GM19328 (cell line): ENCODE data around the gene NMRK2.

Experiments
- ATAC-seq: cut with Tn5 transposase; IDR thresholded peaks from one replicate; pipeline ENCODE4 v1.9.1; 2021; ENCODE audit warnings: mild to moderate bottlenecking, moderate library complexity; ENCODE audit not compliant: unreplicated experiment

The NMRK2 gene

DNA sequence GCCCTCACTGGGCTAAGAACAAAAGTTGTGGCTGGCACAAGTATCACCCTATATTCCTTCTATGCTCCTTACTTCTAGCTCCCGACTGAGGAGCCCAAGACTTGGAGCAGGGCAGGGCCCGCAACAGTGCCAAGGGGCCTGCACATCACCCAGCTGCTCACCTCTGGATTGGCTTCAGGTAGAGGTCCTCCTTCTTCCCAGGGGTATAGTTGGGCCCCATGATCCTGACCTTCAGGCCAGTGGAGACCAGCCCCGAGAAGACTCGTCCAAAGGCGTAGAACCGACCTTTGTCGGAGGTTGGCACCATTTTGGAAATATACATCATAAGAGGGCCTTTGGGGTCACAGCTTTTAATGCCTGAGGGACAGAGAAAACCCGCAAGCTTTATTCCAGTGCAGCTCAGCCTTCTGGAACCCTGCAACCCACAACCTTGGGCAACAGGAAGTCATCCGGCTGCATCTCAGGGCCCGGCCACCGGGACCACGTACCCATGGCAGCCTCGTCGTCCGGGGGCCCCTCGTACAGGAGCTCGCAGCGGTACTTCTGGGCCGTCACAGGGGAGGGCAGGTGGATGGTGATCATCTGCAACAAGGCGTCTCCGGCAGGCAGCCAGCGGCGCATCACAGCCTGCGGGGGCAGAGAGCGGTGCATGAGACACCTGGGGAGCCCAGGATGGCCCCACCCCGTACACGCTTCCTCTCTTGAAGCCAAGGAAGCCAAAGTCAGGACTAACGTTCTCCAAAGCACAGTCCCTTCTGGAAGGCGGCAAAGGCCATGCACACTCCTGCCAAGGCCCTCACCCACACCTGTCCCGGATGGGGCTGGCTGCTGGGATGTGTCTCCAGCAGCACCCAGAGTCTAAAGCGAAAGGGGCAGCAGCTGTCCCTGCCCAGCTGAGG lies 47.7 kb downstream of the NMRK2 start:
- no peak for ATAC-seq

DNA sequence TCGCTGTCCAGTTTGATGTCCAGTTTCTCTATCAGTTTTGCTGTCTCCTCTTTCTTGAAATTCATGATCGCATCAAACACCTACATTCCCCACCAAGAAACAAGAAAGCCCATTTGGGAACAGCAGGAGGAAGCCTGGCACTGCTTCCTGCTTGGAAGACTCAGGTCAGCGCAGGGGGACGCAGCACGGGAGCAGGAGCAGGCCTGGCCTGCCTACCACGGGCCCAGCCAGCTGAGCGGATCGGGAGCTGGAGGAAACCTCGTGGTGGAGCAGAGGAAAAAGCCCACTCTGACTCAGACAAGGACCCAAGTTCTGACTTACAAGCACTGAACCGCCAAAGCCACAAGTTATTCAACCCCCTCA lies 48.5 kb downstream of the NMRK2 start:
- ATAC-seq: no peak

DNA sequence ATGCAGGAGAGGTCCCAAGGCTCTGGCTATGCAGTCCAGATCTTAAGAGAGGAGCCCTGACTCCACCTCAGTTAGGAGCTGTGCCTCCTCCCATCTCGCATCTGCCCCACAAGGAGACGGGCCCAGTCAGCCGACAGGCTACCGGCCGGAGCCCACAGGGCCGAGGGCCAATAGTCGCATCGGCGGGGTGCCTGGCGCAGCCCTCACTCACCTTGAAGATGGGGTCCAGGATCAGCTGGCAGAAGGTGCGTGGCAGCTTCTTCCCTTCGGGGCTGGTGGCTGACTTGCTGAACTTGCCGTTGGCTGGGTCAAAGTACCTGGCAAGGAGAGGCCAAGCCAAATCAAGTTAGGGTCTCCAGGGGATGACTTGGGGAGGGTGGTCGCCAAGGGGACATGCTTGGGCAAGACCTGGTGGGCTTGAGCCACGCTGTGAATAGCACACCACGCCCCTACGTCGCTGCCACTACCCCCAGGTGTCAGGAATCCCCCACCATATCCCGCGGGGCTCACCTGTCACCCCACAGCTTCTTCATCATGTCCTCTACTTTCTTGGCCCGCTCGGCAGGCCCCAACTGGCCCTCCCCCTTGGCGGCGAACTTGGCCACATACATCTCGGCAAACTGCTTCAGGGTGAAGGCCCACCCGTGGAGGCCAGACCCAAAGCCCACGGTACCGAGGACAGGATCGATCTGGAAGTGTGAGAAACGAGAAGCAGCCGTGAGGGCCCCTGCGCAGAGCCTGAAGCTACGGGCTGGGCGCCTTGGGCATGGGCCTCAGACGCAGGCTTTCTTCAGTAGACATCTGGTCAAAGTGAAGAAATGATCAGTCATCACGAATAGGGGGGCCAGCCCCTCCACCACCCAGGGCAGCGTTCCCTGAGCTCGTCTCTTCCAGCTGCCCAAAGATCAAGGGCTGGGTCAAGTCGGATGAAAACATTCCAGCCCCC lies 49.1 kb downstream of the NMRK2 start:
- no peak for ATAC-seq

DNA sequence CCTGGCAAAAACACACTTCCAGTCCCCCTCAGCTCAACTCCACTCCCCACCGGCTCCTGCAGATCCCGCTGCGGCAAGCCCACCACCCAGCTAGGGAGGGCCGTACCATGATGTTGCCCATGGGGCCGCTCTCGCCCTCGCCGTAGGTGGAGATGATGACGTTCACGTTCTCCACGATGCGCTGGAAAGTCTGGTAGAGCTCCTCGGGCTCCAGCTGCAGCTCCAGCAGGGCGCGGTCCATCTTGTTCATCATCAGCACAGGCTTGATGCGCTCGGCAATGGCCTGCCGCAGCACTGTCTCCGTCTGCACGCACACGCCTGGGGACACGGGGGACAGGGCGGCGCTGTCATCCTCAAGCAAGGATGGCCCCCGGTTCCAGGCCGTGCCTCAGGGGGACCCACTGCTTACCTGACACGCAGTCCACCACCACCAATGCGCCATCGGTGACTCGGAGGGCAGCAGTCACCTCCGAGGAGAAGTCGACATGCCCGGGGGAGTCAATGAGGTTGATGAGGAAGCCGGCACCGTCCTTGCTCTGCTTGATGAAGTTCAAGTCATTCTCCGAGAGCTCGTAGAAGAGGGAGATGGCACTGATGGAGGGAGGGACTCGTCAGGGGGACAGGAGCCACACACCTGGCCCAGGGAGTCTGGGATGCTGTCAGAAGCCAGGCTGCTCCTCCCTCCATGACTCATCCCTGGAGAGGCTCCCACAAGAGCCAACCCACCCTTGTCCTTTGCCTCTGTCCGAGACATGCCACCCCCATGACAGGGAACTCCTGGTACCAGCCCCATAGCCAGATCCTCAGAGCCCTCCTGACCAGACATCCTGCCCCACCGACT lies 50.1 kb downstream of the NMRK2 start:
- ATAC-seq: no peak

DNA sequence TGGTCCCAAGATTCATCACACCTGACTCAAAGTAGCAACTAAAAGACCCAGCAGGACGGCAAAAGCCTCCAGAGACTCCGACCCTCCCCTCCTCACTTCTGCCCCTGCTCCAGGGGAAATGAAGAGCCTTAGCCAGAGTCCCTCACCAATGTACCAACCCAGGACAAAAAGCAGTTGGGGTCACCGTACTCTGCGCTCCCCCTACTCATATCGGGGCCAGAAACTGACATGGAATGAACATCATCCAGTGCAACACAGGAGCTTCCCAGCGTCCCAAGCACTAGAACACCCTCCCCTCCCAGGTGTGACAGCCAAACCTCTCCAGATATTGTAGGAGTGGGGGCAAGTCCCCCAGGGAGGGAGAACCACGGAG lies 50.7 kb downstream of the NMRK2 start:
- no peak for ATAC-seq

DNA sequence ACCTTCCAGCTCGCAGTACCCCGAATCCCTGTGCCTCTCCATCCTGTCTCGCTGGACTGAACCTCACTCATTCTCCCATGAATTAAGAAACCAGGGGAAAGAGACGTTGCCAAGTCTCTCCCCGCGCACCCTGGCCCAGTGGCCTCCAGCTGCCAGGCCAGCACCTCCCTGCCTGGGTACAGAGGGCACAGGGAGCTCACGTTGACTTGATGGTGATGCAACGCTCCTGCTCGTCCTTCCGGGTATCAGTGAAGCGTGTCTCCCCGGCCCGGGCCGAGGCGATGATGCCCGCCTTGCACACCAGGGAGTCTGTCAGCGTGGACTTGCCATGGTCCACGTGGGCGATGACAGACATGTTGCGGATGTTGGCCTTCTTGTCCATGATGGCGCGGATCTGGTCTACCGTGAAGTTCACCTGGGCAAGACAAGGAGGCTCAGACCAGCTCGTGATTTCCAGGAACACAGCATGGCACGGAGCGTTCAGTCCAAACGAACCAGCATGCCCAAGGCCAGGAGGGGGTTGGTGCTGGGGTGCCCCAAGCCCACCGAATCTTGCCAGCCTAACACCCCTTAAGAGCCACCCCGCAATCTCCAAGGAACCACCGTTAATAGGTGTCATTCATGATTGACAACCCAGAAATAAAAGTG lies 51.2 kb downstream of the NMRK2 start:
- no peak for ATAC-seq

DNA sequence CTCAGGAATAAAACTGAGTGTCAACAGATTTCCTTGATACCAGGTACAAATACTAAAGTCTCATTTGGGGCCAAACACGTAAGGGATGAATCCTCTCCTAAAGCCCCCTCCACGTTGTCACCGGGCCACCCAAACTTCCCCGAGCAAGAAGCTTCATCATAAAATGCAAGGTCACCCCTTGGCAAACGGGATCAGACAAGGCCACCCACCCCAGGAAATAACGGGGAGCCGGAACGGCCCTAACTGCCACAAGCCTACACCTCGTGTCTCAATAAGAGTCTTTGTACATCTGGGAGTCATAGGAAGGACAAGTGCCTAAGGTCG lies 51.7 kb downstream of the NMRK2 start:
- no peak for ATAC-seq

DNA sequence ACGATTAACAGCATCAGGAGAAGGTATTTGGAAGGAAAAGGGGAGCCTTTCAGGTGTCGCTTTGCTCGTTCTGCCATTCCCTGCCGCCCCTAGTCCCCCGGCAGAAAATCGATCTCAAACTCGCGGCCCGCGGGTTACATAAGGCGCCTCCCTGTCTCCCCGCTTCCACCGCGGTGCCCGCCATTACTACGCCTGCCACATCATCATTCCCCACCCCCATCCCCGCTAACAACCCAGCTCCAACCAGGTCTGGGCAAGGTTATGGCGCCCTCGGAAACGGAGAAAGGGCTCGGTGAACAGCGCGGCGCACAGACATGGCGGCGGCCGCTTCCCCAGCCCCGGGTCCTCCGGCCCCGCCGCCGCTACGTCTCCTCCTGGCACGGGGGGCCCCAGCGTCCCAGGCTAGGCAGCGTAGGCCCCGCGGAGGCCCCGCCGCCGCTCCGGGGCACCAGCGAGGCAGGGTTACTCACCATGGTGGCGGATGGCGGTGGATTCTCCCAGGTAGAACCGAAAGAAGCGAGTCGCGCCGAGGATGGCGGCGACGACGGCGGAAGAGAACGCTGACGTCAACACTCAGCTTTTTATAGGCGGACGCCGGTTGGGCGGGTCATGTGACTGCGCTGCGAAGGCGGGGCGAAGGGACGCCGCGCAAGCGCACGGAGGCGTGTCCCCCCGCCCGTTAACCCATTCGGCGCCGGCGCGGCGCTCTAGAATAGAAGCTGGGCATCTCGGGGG lies 52.2 kb downstream of the NMRK2 start, which contains the start of gene EEF2:
EEF2 (minus strand) TSS at position 556 of the 735 bp plus-strand sequence; CDS start at position 473, 83 bp downstream.
- ATAC-seq: peak; percentile 46

DNA sequence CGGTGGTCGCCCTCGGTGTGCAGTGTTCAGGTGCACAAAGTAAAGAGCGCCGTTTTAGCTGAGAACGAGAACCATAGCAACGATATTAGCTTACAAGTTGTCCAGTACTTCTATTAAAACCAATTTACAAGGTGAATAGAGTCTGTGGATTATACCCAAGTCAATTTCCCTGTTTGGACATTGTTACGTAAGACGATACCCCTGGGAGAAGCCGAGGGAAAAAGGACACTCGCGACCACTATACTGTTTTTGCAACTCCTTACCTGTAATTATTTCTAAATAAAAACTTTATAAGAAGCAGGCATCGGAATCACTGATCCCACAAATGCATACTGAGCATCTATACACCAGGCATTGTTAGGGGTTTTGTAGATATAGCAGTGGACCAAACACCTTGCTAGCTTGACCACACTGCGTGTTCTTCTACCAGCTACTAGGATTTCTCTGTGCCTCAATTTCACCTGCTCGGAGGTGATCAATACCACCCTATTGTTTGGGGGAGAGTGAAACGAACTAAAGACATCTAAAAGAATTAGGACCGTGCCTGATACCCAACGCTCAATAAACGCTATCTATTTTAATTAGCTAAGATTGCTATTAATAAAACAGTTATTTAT lies 52.9 kb downstream of the NMRK2 start:
- no peak for ATAC-seq

DNA sequence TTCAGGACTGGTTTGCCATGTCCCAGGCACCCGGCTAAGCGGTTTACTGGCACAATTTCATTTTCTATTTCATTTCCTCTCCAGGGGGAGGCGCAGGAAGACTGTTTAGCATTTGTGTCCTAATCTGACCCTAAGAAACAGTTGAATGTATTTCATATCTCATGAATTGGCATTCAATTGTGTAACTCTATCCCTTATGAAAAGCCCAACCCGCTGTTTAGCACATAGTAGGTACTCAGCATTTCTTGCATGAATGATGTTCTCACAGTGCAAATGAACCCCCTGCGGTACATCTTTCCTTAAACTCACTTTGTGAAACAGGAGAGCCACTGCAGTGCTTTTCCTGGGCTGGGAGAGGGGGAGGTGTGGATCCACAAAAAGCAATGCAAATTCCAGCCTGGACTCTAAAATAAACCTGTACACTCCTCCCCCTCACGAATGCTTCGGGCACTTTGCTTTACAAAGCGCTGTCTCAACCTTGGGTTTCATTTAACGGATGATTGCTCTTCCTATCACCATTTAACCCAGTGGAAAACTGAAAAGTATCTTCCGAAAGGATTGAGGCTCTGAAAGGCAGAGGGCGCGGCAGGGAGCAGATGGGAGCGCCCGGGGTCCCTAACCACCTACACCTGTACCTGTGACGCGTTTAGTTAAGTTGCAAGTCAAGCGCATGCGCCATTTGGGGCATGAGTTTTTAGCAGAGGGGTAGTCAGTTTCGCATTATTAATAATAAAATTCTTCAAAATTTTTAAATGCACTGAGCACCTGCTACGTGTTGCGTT lies 53.6 kb downstream of the NMRK2 start:
- no peak for ATAC-seq

DNA sequence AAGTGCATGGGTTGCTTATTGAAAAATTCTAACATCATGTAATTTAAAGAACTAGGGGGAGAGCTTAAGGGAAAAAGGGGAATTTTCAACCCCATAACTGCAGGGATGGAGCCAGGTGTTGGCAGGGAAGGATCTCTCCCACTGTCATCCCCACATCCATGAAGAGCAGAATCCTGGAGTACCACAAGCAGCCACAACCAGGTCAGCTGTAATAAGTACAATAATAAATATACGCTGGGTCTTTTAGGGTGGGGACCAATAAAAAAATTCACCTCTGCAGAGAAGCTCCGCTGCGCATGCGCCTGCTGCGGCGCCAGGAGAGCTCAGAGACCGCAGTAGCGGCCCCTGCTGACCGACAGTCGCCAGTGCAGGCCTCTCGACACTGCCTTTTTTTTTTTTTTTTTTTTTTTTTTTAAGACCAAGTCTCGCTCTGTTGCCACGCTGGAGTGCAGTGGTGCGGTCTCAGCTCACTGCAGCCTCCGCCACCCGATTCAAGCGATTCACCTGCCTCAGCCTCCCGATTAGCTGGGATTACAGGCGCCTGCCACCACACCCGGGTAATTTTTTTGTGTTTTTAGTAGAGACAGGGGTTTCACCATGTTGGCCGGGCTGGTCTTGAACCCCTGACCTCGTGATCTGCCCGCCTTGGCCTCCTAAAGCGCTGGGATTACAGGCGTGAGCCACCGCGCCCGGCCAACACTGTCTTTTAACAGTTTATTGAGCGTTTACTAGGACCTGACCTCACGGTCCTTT lies 54.9 kb downstream of the NMRK2 start:
- ATAC-seq: peak; percentile 33

DNA sequence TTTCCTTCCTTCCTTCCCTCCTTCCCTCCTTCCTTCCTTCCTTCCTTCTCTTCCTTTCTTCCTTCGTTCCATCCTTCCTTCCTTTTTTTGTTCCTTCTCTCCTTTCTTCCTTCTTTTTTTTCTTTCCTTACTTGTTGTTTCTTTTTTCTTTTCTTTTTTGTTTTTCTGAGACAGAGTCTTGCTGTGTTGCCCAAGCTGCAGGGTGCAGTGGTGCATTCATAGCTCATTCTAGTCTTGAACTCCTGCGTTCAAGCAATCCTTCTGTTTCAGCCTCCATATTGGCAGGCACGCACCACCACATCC lies 57.9 kb downstream of the NMRK2 start:
- ATAC-seq: no peak
